Dermis blood vessel endothelial cell (primary cell): ENCODE measurements around the gene PRKD3. TPM values are rescaled to one million over a fixed set of nuclear protein-coding genes. Genes with fewer than 3 reads are reported as not detected.

Experiments
- DNase-seq: peaks from one replicate; pipeline ENCODE4 v3.0.0; 2010
- total RNA-seq: library from RNA; depleted of rRNA; stranded (reverse); fragments of >200 nt; gene quantifications from 2 replicates; pipeline ENCODE4 v1.2.3, GENCODE V29; 2014

The PRKD3 gene
- total RNA-seq: 76.5 and 77.1 TPM in 2 replicates

GRCh38 chr2:37324786-37325624 lies at the start of gene PRKD3:
PRKD3 (minus strand) TSS chr2:37324833; CDS start chr2:37316524, 8,309 bp downstream.
- DNase-seq: peak; percentile 79

GRCh38 chr2:37372000-37372399 lies 47.4 kb upstream of the PRKD3 start:
- no peak for DNase-seq

GRCh38 chr2:37370666-37371065 lies 46.0 kb upstream of the PRKD3 start:
- no peak for DNase-seq

GRCh38 chr2:37367984-37368383 lies 43.4 kb upstream of the PRKD3 start:
- DNase-seq: no peak

GRCh38 chr2:37367310-37367709 lies 42.7 kb upstream of the PRKD3 start:
- DNase-seq: no peak

- no peak for DNase-seq
Measured at GRCh38 chr2:37366773-37367172, 42.1 kb upstream of the PRKD3 start.

GRCh38 chr2:37365669-37366068 lies 41.0 kb upstream of the PRKD3 start:
- no peak for DNase-seq

GRCh38 chr2:37364351-37364750 lies 39.7 kb upstream of the PRKD3 start:
- DNase-seq: no peak

GRCh38 chr2:37361994-37362698 lies 37.5 kb upstream of the PRKD3 start:
- DNase-seq: no peak

- DNase-seq: no peak
Measured at GRCh38 chr2:37361216-37361815, 36.7 kb upstream of the PRKD3 start.

- DNase-seq: no peak
Measured at GRCh38 chr2:37358466-37358865, 33.8 kb upstream of the PRKD3 start.

GRCh38 chr2:37357530-37357929 lies 32.9 kb upstream of the PRKD3 start:
- no peak for DNase-seq

GRCh38 chr2:37357069-37357468 lies 32.4 kb upstream of the PRKD3 start:
- no peak for DNase-seq

- DNase-seq: no peak
Measured at GRCh38 chr2:37356299-37356698, 31.7 kb upstream of the PRKD3 start.

- DNase-seq: no peak
Measured at GRCh38 chr2:37355735-37356134, 31.1 kb upstream of the PRKD3 start.

GRCh38 chr2:37354531-37354930 lies 29.9 kb upstream of the PRKD3 start:
- DNase-seq: no peak

GRCh38 chr2:37350034-37350433 lies 25.4 kb upstream of the PRKD3 start:
- DNase-seq: no peak

- no peak for DNase-seq
Measured at GRCh38 chr2:37349231-37349860, 24.7 kb upstream of the PRKD3 start.

GRCh38 chr2:37348155-37348554 lies 23.5 kb upstream of the PRKD3 start:
- no peak for DNase-seq

- DNase-seq: peak; percentile 49
Measured at GRCh38 chr2:37344453-37345361, 20.1 kb upstream of the PRKD3 start, which contains the start of gene QPCT. QPCT (plus strand) TSS chr2:37344630; CDS start chr2:37344732, 102 bp downstream.

GRCh38 chr2:37343537-37344434 lies 19.2 kb upstream of the PRKD3 start:
- peak; percentile 66 for DNase-seq
